Measurements from ENCODE around the gene YIPF2.

DNA sequence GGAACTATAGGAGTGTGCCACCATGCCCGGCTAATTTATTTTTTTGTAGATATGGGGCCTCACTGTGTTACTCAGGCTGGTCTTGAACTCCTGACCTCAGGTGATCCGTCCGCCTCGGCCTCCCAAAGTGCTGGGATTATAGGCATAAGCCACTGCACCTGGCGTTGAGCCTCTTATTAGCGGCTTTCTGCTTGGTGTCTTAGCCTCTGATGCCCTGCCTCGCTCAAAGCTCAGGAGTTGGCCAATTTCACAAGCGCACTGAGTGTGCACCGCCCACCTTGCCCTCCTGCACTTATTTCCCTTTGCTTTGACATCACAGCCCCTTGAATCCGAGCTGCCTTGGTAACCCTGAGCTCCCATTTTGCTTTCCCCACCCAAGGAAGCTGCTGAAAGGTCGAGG, 10.1 kb downstream of the YIPF2 start:
- TF ChIP-seq EZH2 (IDR thresholded peaks at IDR 0.05; ENCODE audit: insufficient read depth, poor library complexity, severe bottlenecking) (no peak), EZH2phosphoT487 (IDR thresholded peaks at IDR 0.05; ENCODE audit: insufficient read depth, low read depth) (no peak)

Measured in GM23248 (cell line).